PC-9 (cell line): Measurements from ENCODE around the gene TOM1L1.

ENCODE experiments used
- CTCF ChIP-seq: fragments of 200-600 bp; sonication (generic); conservative IDR thresholded peaks from 2 replicates; pipeline ENCODE4 v1.6.1; 2017; ENCODE audit warnings: mixed run types, antibody characterized with exemption, mild to moderate bottlenecking, moderate library complexity
- EZH2 ChIP-seq: fragments of 200-600 bp; sonication (generic); IDR thresholded peaks from 2 replicates; pipeline ENCODE4 v1.8.0; 2017; ENCODE audit warnings: antibody characterized with exemption, low read depth

- no peak for TF ChIP-seq CTCF
- TF ChIP-seq EZH2: no peak
Observed at GRCh38 chr17:54951286-54951685, 50.6 kb downstream of the TOM1L1 start.
